ENCODE data around the gene CBY2. TPM values are rescaled to one million over a fixed set of nuclear protein-coding genes. Genes with fewer than 3 reads are reported as not detected.

Gene CBY2
- total and polyA plus RNA-seq, 10 of the 15 experiments (the other 5 are each of a cell fraction or from before 2014, with no cell fraction given): 0.08 to 0.64 (median 0.23) TPM; not detected in 6

GRCh38 chr13:45715351-45715750, 13.2 kb downstream of the CBY2 start:
- no peak for FAIRE-seq
- in situ Hi-C loops (cut with MboI): loop anchor here (5.0 kb wide), 1 partner anchor 93 kb away; no protein-coding TSS in a partner anchor
- WGBS (ENCODE audit: insufficient coverage, insufficient replicate concordance, low lambda C conversion rate, missing lambda C conversion rate): 72% methylated on average over 3 of the region's 3 CpGs
- ATAC-seq: no peak
- no peaks in the 10 kb centered on the region for H3K79me2 ChIP-seq (ENCODE audit: control insufficient read depth, insufficient read depth, low read length)
- BruUV-seq (replicated peaks): no TSS peak
- no peaks in the 10 kb centered on the region for H3K4me1 ChIP-seq (ENCODE audit: control insufficient read depth, insufficient read depth, low read length)
- no peak for DNase-seq (ENCODE audit: low read depth, low spot score)
- ChIA-PET RAD21 (ENCODE audit: unreplicated experiment) (no interaction called here), SMC1A (ENCODE audit: uncharacterized antibody, unreplicated experiment) (interaction anchor here (1.0 to 10.8 kb wide), 4 partner anchors 13 to 89 kb away, joined by 3 to 233 read pairs (median 24); partner anchors contain the start of gene CBY2), CTCF (interaction anchor here (2.9 to 18.9 kb wide), 2 partner anchors 24 to 90 kb away, joined by 16 to 361 read pairs; no protein-coding TSS in a partner anchor), POLR2A (no interaction called here)
- H3K9ac ChIP-seq (ENCODE audit: control insufficient read depth, insufficient read depth, low read length): no peak overlapping the region
- intact Hi-C loops (cut with micrococcal nuclease; ENCODE audit: unreplicated experiment): no loop called here
- no peak for TF ChIP-seq RCOR1 (conservative IDR thresholded peaks at IDR 0.05; ENCODE audit: low read depth, low read length)
- TF ChIP-seq TAF1 (IDR thresholded peaks at IDR 0.05; ENCODE audit: borderline replicate concordance, low read depth, low read length): no peak
- H3K27ac ChIP-seq (ENCODE audit: control insufficient read depth, insufficient read depth): no peak overlapping the region
- H2AFZ ChIP-seq (ENCODE audit: control insufficient read depth, low read depth, low read length): no peak overlapping the region
- H3K4me2 ChIP-seq (ENCODE audit: control insufficient read depth, insufficient read depth): no peak overlapping the region
- no peaks in the 10 kb centered on the region for H3K36me3 ChIP-seq (ENCODE audit: control insufficient read depth in 2 of 2, insufficient read depth in 2 of 2, low read length in 1 of 2)
- H3K4me3 ChIP-seq: no peak overlapping the region
- H4K20me1 ChIP-seq (ENCODE audit: control insufficient read depth, insufficient read depth): no peaks in the 10 kb centered on the region
- H3K27me3 ChIP-seq (replicated peaks in 1 of 2; ENCODE audit: control insufficient read depth in 2 of 2, insufficient read depth in 2 of 2, low read length in 1 of 2): no peaks in the 10 kb centered on the region
- H3K9me3 ChIP-seq (replicated peaks; ENCODE audit: control insufficient read depth, insufficient read depth, low read length): no peaks in the 10 kb centered on the region; the same call in 2 of the 3 replicates

DNA sequence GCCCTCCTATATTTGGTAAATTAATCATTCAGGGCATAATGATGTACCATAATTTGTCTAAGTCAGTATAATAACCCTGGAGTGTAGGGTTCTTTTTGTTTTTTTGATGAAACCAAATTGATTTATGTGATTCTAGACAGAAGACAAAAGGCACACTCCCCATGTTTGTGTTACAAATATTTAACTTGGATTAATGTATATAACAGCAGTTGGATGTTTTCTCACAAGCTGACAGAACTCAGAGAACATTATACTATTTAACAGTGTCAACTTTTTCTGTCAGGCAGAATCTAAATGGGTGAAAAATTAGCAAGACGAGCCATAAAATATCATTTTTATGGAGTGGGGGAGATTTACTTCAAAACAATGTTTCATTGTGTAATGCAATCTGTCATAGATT, 15.2 kb downstream of the CBY2 start:
- H4K20me1 ChIP-seq (ENCODE audit: control insufficient read depth, insufficient read depth): no peaks in the 10 kb centered on the region
- no peak overlapping the region for H3K4me2 ChIP-seq (ENCODE audit: control insufficient read depth, insufficient read depth)
- H3K9ac ChIP-seq (ENCODE audit: control insufficient read depth, insufficient read depth, low read length): no peak overlapping the region
- POLR2A ChIA-PET: interaction anchor here (0.6 to 1.3 kb wide), 3 partner anchors 11 to 221 kb away, joined by 3 read pairs; no protein-coding TSS in a partner anchor
- no peaks in the 10 kb centered on the region for H3K36me3 ChIP-seq (ENCODE audit: control insufficient read depth in 2 of 2, insufficient read depth in 2 of 2, low read length in 1 of 2)
- no peak for ATAC-seq
- FAIRE-seq: no peak
- H3K4me3 ChIP-seq: no peak overlapping the region
- SMC1A ChIA-PET (ENCODE audit: uncharacterized antibody, unreplicated experiment): interaction anchor here (0.8 to 10.8 kb wide), 22 partner anchors 10 to 604 kb away, joined by 3 to 233 read pairs (median 4); partner anchors contain the start of gene CBY2
- no peaks in the 10 kb centered on the region for H3K27me3 ChIP-seq (replicated peaks in 1 of 2; ENCODE audit: control insufficient read depth in 2 of 2, insufficient read depth in 2 of 2, low read length in 1 of 2)
- CTCF ChIA-PET: interaction anchor here (0.6 to 18.9 kb wide), 30 partner anchors 11 to 300 kb away, joined by 3 to 361 read pairs (median 4); partner anchors contain the start of gene CBY2
- H3K9me3 ChIP-seq (replicated peaks; ENCODE audit: control insufficient read depth, insufficient read depth, low read length): no peaks in the 10 kb centered on the region; the same call in 2 of the 3 replicates
- DNase-seq (ENCODE audit: low read depth, low spot score): no peak
- H3K27ac ChIP-seq (ENCODE audit: control insufficient read depth, insufficient read depth): no peak overlapping the region; the same call in 1 of the 2 replicates
- H3K4me1 ChIP-seq (ENCODE audit: control insufficient read depth, insufficient read depth, low read length): no peaks in the 10 kb centered on the region
- H2AFZ ChIP-seq (ENCODE audit: control insufficient read depth, low read depth, low read length): no peak overlapping the region
- intact Hi-C loops (cut with micrococcal nuclease; ENCODE audit: unreplicated experiment): no loop called here
- BruUV-seq (replicated peaks): no TSS peak
- WGBS (ENCODE audit: insufficient coverage, insufficient replicate concordance, low lambda C conversion rate, missing lambda C conversion rate): 48% methylated on average over 1 of the region's 1 CpG
- RAD21 ChIA-PET (ENCODE audit: unreplicated experiment): interaction anchor here (0.6 to 8.5 kb wide), 11 partner anchors 11 to 350 kb away, joined by 3 to 108 read pairs (median 5); partner anchors contain the start of gene CBY2
- in situ Hi-C loops (cut with MboI): loop anchor here (5.0 kb wide), 1 partner anchor 95 kb away; no protein-coding TSS in a partner anchor
- no peaks in the 10 kb centered on the region for H3K79me2 ChIP-seq (ENCODE audit: control insufficient read depth, insufficient read depth, low read length)
- TF ChIP-seq STAT1 (conservative IDR thresholded peaks at IDR 0.05): no peak
- TF ChIP-seq SIX5 (IDR thresholded peaks at IDR 0.05; ENCODE audit: low read depth, low read length, severe bottlenecking): no peak
- TF ChIP-seq, protein P1, sequence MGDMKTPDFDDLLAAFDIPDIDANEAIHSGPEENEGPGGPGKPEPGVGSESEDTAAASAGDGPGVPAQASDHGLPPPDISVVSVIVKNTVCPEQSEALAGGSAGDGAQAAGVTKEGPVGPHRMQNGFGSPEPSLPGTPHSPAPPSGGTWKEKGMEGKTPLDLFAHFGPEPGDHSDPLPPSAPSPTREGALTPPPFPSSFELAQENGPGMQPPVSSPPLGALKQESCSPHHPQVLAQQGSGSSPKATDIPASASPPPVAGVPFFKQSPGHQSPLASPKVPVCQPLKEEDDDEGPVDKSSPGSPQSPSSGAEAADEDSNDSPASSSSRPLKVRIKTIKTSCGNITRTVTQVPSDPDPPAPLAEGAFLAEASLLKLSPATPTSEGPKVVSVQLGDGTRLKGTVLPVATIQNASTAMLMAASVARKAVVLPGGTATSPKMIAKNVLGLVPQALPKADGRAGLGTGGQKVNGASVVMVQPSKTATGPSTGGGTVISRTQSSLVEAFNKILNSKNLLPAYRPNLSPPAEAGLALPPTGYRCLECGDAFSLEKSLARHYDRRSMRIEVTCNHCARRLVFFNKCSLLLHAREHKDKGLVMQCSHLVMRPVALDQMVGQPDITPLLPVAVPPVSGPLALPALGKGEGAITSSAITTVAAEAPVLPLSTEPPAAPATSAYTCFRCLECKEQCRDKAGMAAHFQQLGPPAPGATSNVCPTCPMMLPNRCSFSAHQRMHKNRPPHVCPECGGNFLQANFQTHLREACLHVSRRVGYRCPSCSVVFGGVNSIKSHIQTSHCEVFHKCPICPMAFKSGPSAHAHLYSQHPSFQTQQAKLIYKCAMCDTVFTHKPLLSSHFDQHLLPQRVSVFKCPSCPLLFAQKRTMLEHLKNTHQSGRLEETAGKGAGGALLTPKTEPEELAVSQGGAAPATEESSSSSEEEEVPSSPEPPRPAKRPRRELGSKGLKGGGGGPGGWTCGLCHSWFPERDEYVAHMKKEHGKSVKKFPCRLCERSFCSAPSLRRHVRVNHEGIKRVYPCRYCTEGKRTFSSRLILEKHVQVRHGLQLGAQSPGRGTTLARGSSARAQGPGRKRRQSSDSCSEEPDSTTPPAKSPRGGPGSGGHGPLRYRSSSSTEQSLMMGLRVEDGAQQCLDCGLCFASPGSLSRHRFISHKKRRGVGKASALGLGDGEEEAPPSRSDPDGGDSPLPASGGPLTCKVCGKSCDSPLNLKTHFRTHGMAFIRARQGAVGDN (IDR thresholded peaks at IDR 0.05): no peak
- TF ChIP-seq PML (IDR thresholded peaks at IDR 0.05; ENCODE audit: low read length): no peak
- TF ChIP-seq EED (IDR thresholded peaks at IDR 0.05; ENCODE audit: low read depth): no peak
- no peak for TF ChIP-seq CHD1 (IDR thresholded peaks at IDR 0.05; ENCODE audit: low read depth, low read length)
- no peak for TF ChIP-seq ZBED1 (IDR thresholded peaks at IDR 0.05; ENCODE audit: borderline replicate concordance)
- TF ChIP-seq HCFC1 (IDR thresholded peaks at IDR 0.05; ENCODE audit: low read length): no peak
- TF ChIP-seq E2F4 (IDR thresholded peaks at IDR 0.05; ENCODE audit: low read depth, low read length): no peak
- no peak for TF ChIP-seq ATF3 (IDR thresholded peaks at IDR 0.05; ENCODE audit: borderline replicate concordance, extremely low read depth, low read depth, low read length)

All from GM12878 (cell line).